ENCODE results near the gene SLC9A9. TPM values are rescaled to one million over a fixed set of nuclear protein-coding genes. Genes with fewer than 3 reads are reported as not detected.
A peak's percentile ranks its signal among the peaks of the same experiment; 100 is the strongest.

SLC9A9 gene
- 0.22 and 0.50 TPM in 2 replicates for total RNA-seq (ENCODE audit: low replicate concordance)

GRCh38 chr3:143847787-143848631 lies at the start of gene SLC9A9:
Gene SLC9A9 (minus strand): TSS chr3:143848468. CDS start chr3:143848322, 146 bp downstream.
- no peak within 1 kb of the TSS for H3K27ac Mint-ChIP-seq
- DNase-seq (ENCODE audit: low spot score) = peak; percentile 37
- H3K4me3 Mint-ChIP-seq = peak within 1 kb of the TSS; percentile 85
- H3K9me3 Mint-ChIP-seq = no peaks in the 10 kb centered on the region
- peak within 1 kb of the TSS; percentile 92 for H2AFZ ChIP-seq (replicated peaks)
- no peak within 1 kb of the TSS for H3K9ac ChIP-seq
- peak within 1 kb of the TSS; percentile 74 for H3K4me2 ChIP-seq
- no peak for TF ChIP-seq CTCF (IDR thresholded peaks at IDR 0.05)
- no peak for TF ChIP-seq EZH2 (IDR thresholded peaks at IDR 0.05)
- TF ChIP-seq EZH2phosphoT487 (IDR thresholded peaks at IDR 0.05) = no peak
- peak within 1 kb of the TSS; percentile 33 for H3K4me3 ChIP-seq
- H3K36me3 ChIP-seq = no peaks in the 10 kb centered on the region
- peaks cover 25% of the 10 kb centered on the region for H3K4me1 ChIP-seq
- H3K4me1 Mint-ChIP-seq = peaks cover 32% of the 10 kb centered on the region
- peaks cover 3% of the 10 kb centered on the region for H3K27me3 Mint-ChIP-seq (ENCODE audit: insufficient read depth, low read depth)
- no peaks in the 10 kb centered on the region for H4K20me1 ChIP-seq (ENCODE audit: low read depth)
- H3K36me3 Mint-ChIP-seq = no peaks in the 10 kb centered on the region
- no peaks in the 10 kb centered on the region for H3K9me3 ChIP-seq (ENCODE audit: low read depth)
- no peaks in the 10 kb centered on the region for H3F3A ChIP-seq (ENCODE audit: low read depth)
- H3K79me2 ChIP-seq (ENCODE audit: low read depth) = no peaks in the 10 kb centered on the region
- H3K27ac ChIP-seq = no peak within 1 kb of the TSS
- no peaks in the 10 kb centered on the region for H3K27me3 ChIP-seq

DNA sequence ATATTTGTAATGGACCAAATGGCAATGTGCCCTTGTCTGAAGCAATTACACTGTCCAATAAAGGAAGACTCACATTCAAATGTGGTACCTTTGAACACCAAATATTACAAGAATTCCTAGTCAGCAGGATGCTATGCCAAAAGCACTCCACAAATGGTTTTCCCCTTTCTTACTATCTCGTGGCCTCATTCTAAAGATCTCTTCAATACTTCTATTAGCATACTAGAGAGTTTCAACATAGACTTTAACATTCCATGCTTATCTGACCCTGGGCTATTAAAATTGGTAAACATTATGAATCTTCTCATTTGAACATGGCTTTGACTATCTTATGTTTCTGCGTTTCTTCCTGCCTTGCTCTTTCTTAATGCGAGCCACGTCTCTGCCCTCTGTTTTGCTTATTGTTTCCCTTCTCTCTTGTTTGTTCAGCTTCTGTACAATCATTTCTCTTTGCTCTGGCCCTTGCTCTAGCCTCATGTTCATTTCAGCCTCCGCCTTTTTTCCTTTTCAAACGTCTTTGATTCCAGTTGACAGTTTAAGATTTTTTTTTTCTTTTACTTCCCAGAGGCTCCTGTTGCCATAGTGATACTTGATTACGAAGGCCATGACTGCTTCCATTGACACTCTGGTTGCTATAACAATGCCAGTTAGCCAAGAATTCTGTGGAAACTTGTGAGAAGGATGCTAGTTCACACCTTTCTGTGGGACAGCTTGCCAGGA lies 49.5 kb upstream of the SLC9A9 start:
- H3K9me3 ChIP-seq (ENCODE audit: low read depth) = no peaks in the 10 kb centered on the region
- TF ChIP-seq EZH2phosphoT487 (IDR thresholded peaks at IDR 0.05) (no peak), EZH2 (IDR thresholded peaks at IDR 0.05) (no peak), CTCF (IDR thresholded peaks at IDR 0.05) (no peak)
- H2AFZ ChIP-seq (replicated peaks) = no peak overlapping the region
- H3K79me2 ChIP-seq (ENCODE audit: low read depth) = no peaks in the 10 kb centered on the region
- H3K4me2 ChIP-seq = no peak overlapping the region
- H3K4me1 ChIP-seq = no peaks in the 10 kb centered on the region
- Mint-ChIP-seq H3K27ac (peak overlapping the region; percentile 87), H3K4me1 (peaks cover 26% of the 10 kb centered on the region), H3K4me3 (peak overlapping the region; percentile 3), H3K36me3 (no peaks in the 10 kb centered on the region), H3K27me3 (ENCODE audit: insufficient read depth, low read depth) (no peaks in the 10 kb centered on the region), H3K9me3 (peaks cover under 1% of the 10 kb centered on the region)
- no peak overlapping the region for H3K4me3 ChIP-seq
- H4K20me1 ChIP-seq (ENCODE audit: low read depth) = no peaks in the 10 kb centered on the region
- H3K36me3 ChIP-seq = no peaks in the 10 kb centered on the region
- DNase-seq (ENCODE audit: low spot score) = peak; percentile 47
- no peak overlapping the region for H3K9ac ChIP-seq
- H3K27me3 ChIP-seq = no peaks in the 10 kb centered on the region
- H3F3A ChIP-seq (ENCODE audit: low read depth) = no peaks in the 10 kb centered on the region
- H3K27ac ChIP-seq = no peak overlapping the region

DNA sequence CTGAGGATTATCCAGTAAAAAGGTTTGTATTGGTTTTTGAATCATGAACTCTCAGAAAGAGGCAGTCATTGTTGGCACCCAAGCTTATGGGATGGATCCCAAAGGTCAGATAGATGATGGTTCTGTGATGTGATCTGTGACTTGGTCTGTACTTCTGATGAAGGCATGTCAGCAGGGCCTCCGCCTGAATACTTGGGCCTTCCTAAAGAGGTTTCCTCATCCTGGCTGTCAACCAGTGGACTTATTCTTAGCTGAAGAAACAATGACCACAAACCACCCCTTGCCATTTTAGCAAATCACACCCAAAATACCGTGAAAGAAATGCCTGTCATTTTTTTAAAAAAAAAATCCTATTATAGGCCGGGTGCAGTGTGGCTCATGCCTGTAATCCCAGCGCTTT lies 48.2 kb upstream of the SLC9A9 start:
- Histone ChIP-seq H3K9ac (no peak overlapping the region), H2AFZ (replicated peaks) (no peak overlapping the region), H3K79me2 (ENCODE audit: low read depth) (no peaks in the 10 kb centered on the region), H3K4me1 (no peaks in the 10 kb centered on the region), H3K9me3 (ENCODE audit: low read depth) (no peaks in the 10 kb centered on the region), H3K27ac (no peak overlapping the region), H4K20me1 (ENCODE audit: low read depth) (no peaks in the 10 kb centered on the region), H3F3A (ENCODE audit: low read depth) (no peaks in the 10 kb centered on the region), H3K4me3 (no peak overlapping the region), H3K4me2 (no peak overlapping the region), H3K27me3 (no peaks in the 10 kb centered on the region), H3K36me3 (no peaks in the 10 kb centered on the region)
- H3K4me3 Mint-ChIP-seq = no peak overlapping the region
- H3K27me3 Mint-ChIP-seq (ENCODE audit: insufficient read depth, low read depth) = no peaks in the 10 kb centered on the region
- H3K27ac Mint-ChIP-seq = no peak overlapping the region
- TF ChIP-seq EZH2 (IDR thresholded peaks at IDR 0.05) = no peak
- no peaks in the 10 kb centered on the region for H3K9me3 Mint-ChIP-seq
- H3K4me1 Mint-ChIP-seq = peaks cover 31% of the 10 kb centered on the region
- no peak for DNase-seq (ENCODE audit: low spot score)
- H3K36me3 Mint-ChIP-seq = no peaks in the 10 kb centered on the region

Data from neural progenitor cell (in vitro differentiated cells).